H9 (cell line): Measurements from ENCODE around the gene FMO4. TPM values are rescaled to one million over a fixed set of nuclear protein-coding genes. Genes with fewer than 3 reads are reported as not detected.

Experiments
- DNase-seq: peaks from one replicate; pipeline ENCODE4 v3.0.0-alpha.2; 2017
- H2AFZ ChIP-seq: one replicate; pipeline ENCODE4 v1.6.1; 2013; ENCODE audit warnings: mild to moderate bottlenecking, low read length, control low read depth, moderate library complexity
- H2AK5ac ChIP-seq: 2 replicates; pipeline ENCODE4 v1.6.1; 2013; ENCODE audit warnings: low read length, control low read depth, mixed read lengths; ENCODE audit not compliant: insufficient read length
- H2BK120ac ChIP-seq: one replicate; pipeline ENCODE4 v1.6.1; 2013; ENCODE audit warnings: low read depth, mild to moderate bottlenecking, low read length, control low read depth, inconsistent platforms; ENCODE audit not compliant: poor library complexity, severe bottlenecking
- H2BK12ac ChIP-seq: 2 replicates; pipeline ENCODE4 v1.6.1; 2013; ENCODE audit warnings: low read length, control low read depth, mixed read lengths, low read depth; ENCODE audit not compliant: insufficient read length
- H2BK15ac ChIP-seq: 2 replicates; pipeline ENCODE4 v1.6.1; 2013; ENCODE audit warnings: low read depth, low read length, control low read depth
- H2BK20ac ChIP-seq: one replicate; pipeline ENCODE4 v1.6.1; 2013; ENCODE audit warnings: low read depth, mild to moderate bottlenecking, low read length, control low read depth, inconsistent platforms; ENCODE audit not compliant: poor library complexity, severe bottlenecking
- H2BK5ac ChIP-seq: 2 replicates; pipeline ENCODE4 v1.6.1; 2013; ENCODE audit warnings: low read length, control low read depth, mixed read lengths; ENCODE audit not compliant: insufficient read length
- H3K14ac ChIP-seq: 2 replicates; pipeline ENCODE4 v1.6.1; 2013; ENCODE audit warnings: low read length, control low read depth; ENCODE audit not compliant: insufficient read depth
- H3K18ac ChIP-seq: 2 replicates; pipeline ENCODE4 v1.6.1; 2013; ENCODE audit warnings: low read depth, mild to moderate bottlenecking, mixed read lengths, low read length, control low read depth; ENCODE audit not compliant: insufficient read length
- H3K23ac ChIP-seq: 2 replicates; pipeline ENCODE4 v1.6.1; 2013; ENCODE audit warnings: low read length, control low read depth, mixed read lengths, low read depth; ENCODE audit not compliant: insufficient read length
- H3K23me2 ChIP-seq: 2 replicates; pipeline ENCODE4 v1.6.1; 2013; ENCODE audit warnings: low read depth, mild to moderate bottlenecking, mixed read lengths, low read length, control low read depth; ENCODE audit not compliant: insufficient read length, poor library complexity, severe bottlenecking
- H3K27ac ChIP-seq: 2 replicates; pipeline ENCODE4 v1.5.1; 2013; ENCODE audit warnings: low read length, control low read depth, mixed read lengths, low read depth; ENCODE audit not compliant: insufficient read length
- H3K27me3 ChIP-seq: 2 replicates; pipeline ENCODE4 v1.6.1; 2013; ENCODE audit warnings: low read length, control low read depth, inconsistent platforms; ENCODE audit not compliant: insufficient read depth
- H3K4ac ChIP-seq: 2 replicates; pipeline ENCODE4 v1.6.1; 2013; ENCODE audit warnings: low read depth, mild to moderate bottlenecking, control low read depth, inconsistent platforms, low read length, moderate library complexity
- H3K4me1 ChIP-seq: 2 replicates; pipeline ENCODE4 v1.6.1; 2013; ENCODE audit warnings: low read length, control low read depth, inconsistent platforms; ENCODE audit not compliant: insufficient read depth
- H3K4me2 ChIP-seq: 2 replicates; pipeline ENCODE4 v1.6.1; 2013; ENCODE audit warnings: low read length, control low read depth, mixed read lengths; ENCODE audit not compliant: insufficient read length, insufficient read depth
- H3K56ac ChIP-seq: 2 replicates; pipeline ENCODE4 v1.6.1; 2013; ENCODE audit warnings: low read depth, mild to moderate bottlenecking, mixed read lengths, low read length, control low read depth; ENCODE audit not compliant: insufficient read length
- H3K79me1 ChIP-seq: 2 replicates; pipeline ENCODE4 v1.6.1; 2013; ENCODE audit warnings: low read depth, mild to moderate bottlenecking, moderate library complexity, low read length, control low read depth, inconsistent platforms; ENCODE audit not compliant: insufficient read depth, poor library complexity, severe bottlenecking
- H3K79me2 ChIP-seq: 2 replicates; pipeline ENCODE4 v1.6.1; 2013; ENCODE audit warnings: low read length, control low read depth, inconsistent platforms; ENCODE audit not compliant: insufficient read depth
- H3K9ac ChIP-seq: 2 replicates; pipeline ENCODE4 v1.6.1; 2013; ENCODE audit warnings: low read length, control low read depth, mixed read lengths; ENCODE audit not compliant: insufficient read length; ENCODE audit errors: extremely low read depth
- H3K9me3 ChIP-seq: one replicate; pipeline ENCODE4 v1.6.1; 2013; ENCODE audit warnings: low read depth, low read length, inconsistent platforms; ENCODE audit not compliant: control insufficient read depth
- H3T11ph ChIP-seq: one replicate; pipeline ENCODE4 v1.6.1; 2013; ENCODE audit warnings: mild to moderate bottlenecking, low read length, control low read depth, inconsistent platforms
- H4K20me1 ChIP-seq: one replicate; pipeline ENCODE4 v1.6.1; 2013; ENCODE audit not compliant: control insufficient read depth, insufficient read length, insufficient read depth
- H4K5ac ChIP-seq: 2 replicates; pipeline ENCODE4 v1.6.1; 2013; ENCODE audit warnings: low read depth, mild to moderate bottlenecking, mixed read lengths, low read length, control low read depth; ENCODE audit not compliant: insufficient read length
- H4K8ac ChIP-seq: replicated peaks from 2 replicates; pipeline ENCODE4 v1.6.1; 2013; ENCODE audit warnings: low read length, control low read depth, mixed read lengths, low read depth; ENCODE audit not compliant: insufficient read length
- H4K91ac ChIP-seq: 2 replicates; pipeline ENCODE4 v1.6.1; 2013; ENCODE audit warnings: low read depth, mild to moderate bottlenecking, moderate library complexity, mixed read lengths, low read length, control low read depth; ENCODE audit not compliant: insufficient read length
- H3K27ac Mint-ChIP-seq, 3 experiments: 2 replicates in 2 of 3; 3 replicates in 1 of 3; pipeline ENCODE4 v1.8.0; 2020 to 2021; ENCODE audit warnings: mixed read lengths in 3 of 3, mild to moderate bottlenecking in 1 of 3, moderate library complexity in 1 of 3
- H3K27me3 Mint-ChIP-seq: 2 replicates; pipeline ENCODE4 v1.8.0; 2021; ENCODE audit warnings: low read depth, mild to moderate bottlenecking, moderate library complexity, mixed read lengths
- H3K36me3 Mint-ChIP-seq, 3 experiments: 2 replicates in 2 of 3; 3 replicates in 1 of 3; pipeline ENCODE4 v1.8.0; 2020 to 2021; ENCODE audit warnings: low read depth in 3 of 3, mixed read lengths in 3 of 3; ENCODE audit not compliant: insufficient read depth in 1 of 3
- H3K4me1 Mint-ChIP-seq, 2 experiments: 2 replicates each; pipeline ENCODE4 v1.8.0; 2020; ENCODE audit warnings: mixed read lengths in 2 of 2
- H3K4me3 Mint-ChIP-seq, 2 experiments: 2 replicates in 1 of 2; 3 replicates in 1 of 2; pipeline ENCODE4 v1.8.0; 2020 to 2021; ENCODE audit warnings: mild to moderate bottlenecking in 2 of 2, mixed read lengths in 2 of 2, moderate library complexity in 1 of 2
- H3K9me3 Mint-ChIP-seq, 2 experiments: 2 replicates in 1 of 2; 3 replicates in 1 of 2; pipeline ENCODE4 v1.8.0; 2020; ENCODE audit warnings: mild to moderate bottlenecking in 2 of 2, mixed read lengths in 2 of 2, moderate library complexity in 1 of 2
- CTCF ChIP-seq: fragments of 200-600 bp; sonication (generic); conservative IDR thresholded peaks from 3 replicates; pipeline ENCODE4 v1.8.0; 2021; ENCODE audit warnings: antibody characterized with exemption, mild to moderate bottlenecking
- WGBS: extraction: QIAGEN DNeasy Blood & Tissue Kit; methylation state at CpG from one replicate; pipeline ENCODE4 v1.1.7; 2013; ENCODE audit warnings: missing lambda C conversion rate, low lambda C conversion rate, mixed read lengths; ENCODE audit not compliant: insufficient read length; ENCODE audit errors: extremely low coverage; 5-methylcytosine and 5-hydroxymethylcytosine counted together
- total RNA-seq: library from RNA; stranded (reverse); gene quantifications from 2 replicates; pipeline ENCODE4 v1.2.1, GENCODE V29; 2021

The FMO4 gene
- total RNA-seq, 1 experiment from 2014 or later: 1.8 TPM

- H4K5ac ChIP-seq: no peak overlapping the region
- no peak overlapping the region for H3K18ac ChIP-seq
- peaks cover 6% of the 10 kb centered on the region for H3K4me1 ChIP-seq
- H3K56ac ChIP-seq: no peak overlapping the region
- Mint-ChIP-seq H3K36me3 (no peaks in the 10 kb centered on the region), H3K27ac (no peak overlapping the region; a peak in 2 of 7 replicates), H3K9me3 (no peaks in the 10 kb centered on the region), H3K4me1 (peaks cover 12 to 23% of the 10 kb centered on the region in 2 experiments), H3K27me3 (no peaks in the 10 kb centered on the region), H3K4me3 (no peak overlapping the region)
- H3K27me3 ChIP-seq: no peaks in the 10 kb centered on the region
- no peak overlapping the region for H2BK20ac ChIP-seq
- H3K9ac ChIP-seq: no peak overlapping the region
- no peak overlapping the region for H2BK12ac ChIP-seq
- H2BK5ac ChIP-seq: no peak overlapping the region
- no peak overlapping the region for H3K4me2 ChIP-seq
- no peak overlapping the region for H3K4ac ChIP-seq
- H3K79me1 ChIP-seq: no peaks in the 10 kb centered on the region
- no peaks in the 10 kb centered on the region for H3K23me2 ChIP-seq
- H4K20me1 ChIP-seq: no peaks in the 10 kb centered on the region
- H2BK120ac ChIP-seq: no peak overlapping the region
- H3K27ac ChIP-seq: no peak overlapping the region
- H3K23ac ChIP-seq: no peak overlapping the region
- no peak for DNase-seq
- H4K91ac ChIP-seq: no peak overlapping the region
- H4K8ac ChIP-seq: no peak overlapping the region
- no peak overlapping the region for H2AK5ac ChIP-seq
- TF ChIP-seq CTCF: no peak
- no peak overlapping the region for H2AFZ ChIP-seq
- H3K14ac ChIP-seq: no peak overlapping the region
- no peaks in the 10 kb centered on the region for H3K79me2 ChIP-seq
- H2BK15ac ChIP-seq: no peak overlapping the region
- H3T11ph ChIP-seq: no peak overlapping the region
- no peaks in the 10 kb centered on the region for H3K9me3 ChIP-seq
- no CpG with 5 or more reads among the region's 7 CpGs for WGBS
Measured at GRCh38 chr1:171280599-171280998, 33.4 kb upstream of the FMO4 start.
